ENCODE data around the gene SPON1.

GRCh38 chr11:14244926-14245325 is 282.4 kb downstream of the SPON1 start:
- TF ChIP-seq CTCF (conservative IDR thresholded peaks at IDR 0.05; ENCODE audit: low read depth in 2 of 2) (no peak), POLR2AphosphoS5 (IDR thresholded peaks at IDR 0.05; ENCODE audit: low read depth) (no peak), EZH2 (IDR thresholded peaks at IDR 0.05; ENCODE audit: low read depth, unreplicated experiment) (no peak), CREB1 (CRISPR knock-in tag; IDR thresholded peaks at IDR 0.05; ENCODE audit: low read depth) (no peak), REST (IDR thresholded peaks at IDR 0.05; ENCODE audit: unreplicated experiment) (no peak), ZNF331 (CRISPR knock-in tag; IDR thresholded peaks at IDR 0.05; ENCODE audit: low read depth) (no peak), EZH2phosphoT487 (IDR thresholded peaks at IDR 0.05; ENCODE audit: unreplicated experiment) (no peak), JUNB (IDR thresholded peaks at IDR 0.05; ENCODE audit: unreplicated experiment) (no peak), ZNF114 (CRISPR knock-in tag; IDR thresholded peaks at IDR 0.05) (no peak), ETS1 (IDR thresholded peaks at IDR 0.05) (no peak)
